ENCODE measurements around the gene ZFP30.

DNA sequence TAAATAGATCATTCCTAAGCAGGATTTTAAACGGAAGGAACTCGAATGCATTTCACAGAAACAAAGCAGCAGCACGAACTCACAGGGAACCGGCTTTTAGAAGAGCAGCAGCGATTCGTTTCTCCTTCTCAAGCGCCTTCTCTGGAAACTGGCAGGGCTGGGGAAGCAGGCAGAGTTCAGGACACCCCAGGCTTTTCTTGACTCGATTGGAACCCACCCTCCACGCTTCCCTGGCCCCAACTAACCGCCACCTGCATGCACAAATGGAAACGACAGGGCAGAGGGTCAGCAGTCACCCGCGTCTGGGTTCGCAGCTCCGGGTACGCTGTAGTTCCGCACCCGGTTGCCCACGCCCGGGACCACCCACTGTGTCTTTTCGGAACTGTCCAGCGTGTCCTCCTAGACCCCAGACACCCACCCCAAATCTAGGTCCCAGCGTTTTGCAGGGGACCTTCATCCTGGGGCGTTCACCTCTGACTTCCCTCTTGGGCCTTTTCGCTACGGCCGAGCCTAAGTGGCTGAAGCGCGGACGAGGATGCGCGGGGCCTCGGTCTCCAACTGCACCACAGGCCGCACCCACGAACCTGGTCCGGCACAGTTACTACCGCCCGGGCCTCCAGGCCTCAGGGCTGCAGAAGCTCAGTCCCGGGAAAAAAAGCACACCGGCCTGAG is 500 bp downstream of the ZFP30 start:
- TF ChIP-seq POLR2A (IDR thresholded peaks at IDR 0.05) (no peak), EP300 (IDR thresholded peaks at IDR 0.05) (no peak)
- TF ChIP-seq, protein P1, sequence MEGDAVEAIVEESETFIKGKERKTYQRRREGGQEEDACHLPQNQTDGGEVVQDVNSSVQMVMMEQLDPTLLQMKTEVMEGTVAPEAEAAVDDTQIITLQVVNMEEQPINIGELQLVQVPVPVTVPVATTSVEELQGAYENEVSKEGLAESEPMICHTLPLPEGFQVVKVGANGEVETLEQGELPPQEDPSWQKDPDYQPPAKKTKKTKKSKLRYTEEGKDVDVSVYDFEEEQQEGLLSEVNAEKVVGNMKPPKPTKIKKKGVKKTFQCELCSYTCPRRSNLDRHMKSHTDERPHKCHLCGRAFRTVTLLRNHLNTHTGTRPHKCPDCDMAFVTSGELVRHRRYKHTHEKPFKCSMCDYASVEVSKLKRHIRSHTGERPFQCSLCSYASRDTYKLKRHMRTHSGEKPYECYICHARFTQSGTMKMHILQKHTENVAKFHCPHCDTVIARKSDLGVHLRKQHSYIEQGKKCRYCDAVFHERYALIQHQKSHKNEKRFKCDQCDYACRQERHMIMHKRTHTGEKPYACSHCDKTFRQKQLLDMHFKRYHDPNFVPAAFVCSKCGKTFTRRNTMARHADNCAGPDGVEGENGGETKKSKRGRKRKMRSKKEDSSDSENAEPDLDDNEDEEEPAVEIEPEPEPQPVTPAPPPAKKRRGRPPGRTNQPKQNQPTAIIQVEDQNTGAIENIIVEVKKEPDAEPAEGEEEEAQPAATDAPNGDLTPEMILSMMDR (IDR thresholded peaks at IDR 0.05), result no peak
